Measurements from ENCODE around the gene TCEAL3. TPM values are rescaled to one million over a fixed set of nuclear protein-coding genes. Genes with fewer than 3 reads are reported as not detected.
"Not testable (repeated sequence)": the region's sequence is repeated elsewhere in the genome, so short reads cannot be mapped to it uniquely, and the experiment has no call there.

TCEAL3 gene
- total RNA-seq, 4 donors from 2014 or later: 3.2 to 9.9 (median 4.8) TPM

DNA sequence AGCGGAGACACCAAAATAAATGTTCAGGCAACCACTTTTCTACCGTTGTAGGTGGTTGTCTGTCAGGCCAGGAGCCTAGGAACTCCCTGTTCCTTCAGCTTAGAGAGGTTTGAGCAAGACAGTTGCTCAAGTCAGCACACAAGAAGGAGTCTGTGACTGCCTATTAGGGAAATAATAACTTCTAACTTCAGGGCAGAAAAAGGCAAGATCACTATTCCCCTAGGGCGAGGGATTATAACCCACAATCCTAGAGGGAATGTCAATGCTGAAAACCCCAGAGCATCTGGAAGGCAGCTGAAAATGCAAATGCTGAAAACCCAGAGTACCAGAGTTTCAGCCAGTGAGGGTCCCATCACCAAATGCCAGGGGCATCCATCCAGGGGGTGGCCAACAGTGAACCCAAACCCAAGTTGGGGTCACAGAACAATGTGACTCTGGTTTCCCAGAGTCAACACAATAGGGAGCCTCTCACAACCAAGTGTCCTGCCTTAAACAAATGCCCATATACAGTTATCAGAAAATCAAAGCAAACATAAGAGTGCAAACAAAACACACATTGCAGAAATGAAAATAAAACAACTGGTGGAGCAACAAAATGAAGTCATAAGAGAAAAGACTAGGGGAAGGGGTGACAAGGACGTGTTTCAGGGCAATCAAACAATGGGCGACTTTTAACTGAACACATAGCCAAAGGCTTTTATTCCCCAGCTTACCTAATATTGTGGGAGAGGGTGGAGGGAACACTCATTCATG lies 51.1 kb downstream of the TCEAL3 start:
- H3K9me3 ChIP-seq: no peaks in the 10 kb centered on the region
- H3K36me3 ChIP-seq: no peaks in the 10 kb centered on the region
- no peak overlapping the region for H3K27ac ChIP-seq
- no peak for DNase-seq
- no peaks in the 10 kb centered on the region for H3K27me3 ChIP-seq
- H3K4me3 ChIP-seq: no peak overlapping the region
- TF ChIP-seq, protein P1, sequence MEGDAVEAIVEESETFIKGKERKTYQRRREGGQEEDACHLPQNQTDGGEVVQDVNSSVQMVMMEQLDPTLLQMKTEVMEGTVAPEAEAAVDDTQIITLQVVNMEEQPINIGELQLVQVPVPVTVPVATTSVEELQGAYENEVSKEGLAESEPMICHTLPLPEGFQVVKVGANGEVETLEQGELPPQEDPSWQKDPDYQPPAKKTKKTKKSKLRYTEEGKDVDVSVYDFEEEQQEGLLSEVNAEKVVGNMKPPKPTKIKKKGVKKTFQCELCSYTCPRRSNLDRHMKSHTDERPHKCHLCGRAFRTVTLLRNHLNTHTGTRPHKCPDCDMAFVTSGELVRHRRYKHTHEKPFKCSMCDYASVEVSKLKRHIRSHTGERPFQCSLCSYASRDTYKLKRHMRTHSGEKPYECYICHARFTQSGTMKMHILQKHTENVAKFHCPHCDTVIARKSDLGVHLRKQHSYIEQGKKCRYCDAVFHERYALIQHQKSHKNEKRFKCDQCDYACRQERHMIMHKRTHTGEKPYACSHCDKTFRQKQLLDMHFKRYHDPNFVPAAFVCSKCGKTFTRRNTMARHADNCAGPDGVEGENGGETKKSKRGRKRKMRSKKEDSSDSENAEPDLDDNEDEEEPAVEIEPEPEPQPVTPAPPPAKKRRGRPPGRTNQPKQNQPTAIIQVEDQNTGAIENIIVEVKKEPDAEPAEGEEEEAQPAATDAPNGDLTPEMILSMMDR (IDR thresholded peaks at IDR 0.05): no peak
- no peak for TF ChIP-seq POLR2A (IDR thresholded peaks at IDR 0.05)
- no peaks in the 10 kb centered on the region for H3K4me1 ChIP-seq

GRCh38 chrX:103659460-103659859 lies 51.7 kb downstream of the TCEAL3 start:
- DNase-seq, H3K27ac ChIP-seq, H3K4me3 ChIP-seq, H3K27me3 ChIP-seq, H3K9me3 ChIP-seq, H3K36me3 ChIP-seq, H3K4me1 ChIP-seq: not testable (repeated sequence)

Other genes starting within 250 kb of the TCEAL3 start
- gene BEX3, start 231.4 kb upstream of the TCEAL3 start, total RNA-seq: 100 to 1,000 TPM in 1 of 4 donors, 10 to 100 TPM in 2, 1 to 10 TPM in 1; 9.1 to 102 (median 17.9) TPM
- gene RAB40A, start 88.5 kb upstream of the TCEAL3 start, total RNA-seq: under 1 TPM in 1 of 4 donors, not detected in 3; 0.70 TPM
- 10 to 100 TPM; 11.5 to 94.9 (median 18.8) TPM for gene TCEAL4, start 22.4 kb upstream of the TCEAL3 start, total RNA-seq
- gene TCEAL1, start 21.0 kb downstream of the TCEAL3 start, total RNA-seq: 10 to 100 TPM; 21.2 to 38.8 (median 31.4) TPM
- 100 to 1,000 TPM; 113 to 280 (median 168) TPM for gene MORF4L2, start 78.7 kb downstream of the TCEAL3 start, total RNA-seq
- gene TMEM31, start 102.9 kb downstream of the TCEAL3 start, total RNA-seq: not detected
- 10 to 100 TPM in 1 of 4 donors, 1 to 10 TPM in 3; 1.6 to 12.4 (median 3.1) TPM for gene PLP1, start 168.9 kb downstream of the TCEAL3 start, total RNA-seq
- gene RAB9B, start 224.3 kb downstream of the TCEAL3 start, total RNA-seq: 1 to 10 TPM in 2 of 4 donors, under 1 TPM in 1, not detected in 1; 0.35 to 1.2 (median 1.0) TPM

Data from Peyer's patch (tissue), 4 donors.